HUDEP-2 (cell line): ENCODE data around the gene GAS6.

Source experiments
- DNase-seq, 76 experiments: peaks; one replicate each; lab custom pipeline; 2025; ENCODE audit not compliant: unreplicated experiment in 76 of 76; lab: John Stamatoyannopoulos, UW

Gene GAS6

DNA sequence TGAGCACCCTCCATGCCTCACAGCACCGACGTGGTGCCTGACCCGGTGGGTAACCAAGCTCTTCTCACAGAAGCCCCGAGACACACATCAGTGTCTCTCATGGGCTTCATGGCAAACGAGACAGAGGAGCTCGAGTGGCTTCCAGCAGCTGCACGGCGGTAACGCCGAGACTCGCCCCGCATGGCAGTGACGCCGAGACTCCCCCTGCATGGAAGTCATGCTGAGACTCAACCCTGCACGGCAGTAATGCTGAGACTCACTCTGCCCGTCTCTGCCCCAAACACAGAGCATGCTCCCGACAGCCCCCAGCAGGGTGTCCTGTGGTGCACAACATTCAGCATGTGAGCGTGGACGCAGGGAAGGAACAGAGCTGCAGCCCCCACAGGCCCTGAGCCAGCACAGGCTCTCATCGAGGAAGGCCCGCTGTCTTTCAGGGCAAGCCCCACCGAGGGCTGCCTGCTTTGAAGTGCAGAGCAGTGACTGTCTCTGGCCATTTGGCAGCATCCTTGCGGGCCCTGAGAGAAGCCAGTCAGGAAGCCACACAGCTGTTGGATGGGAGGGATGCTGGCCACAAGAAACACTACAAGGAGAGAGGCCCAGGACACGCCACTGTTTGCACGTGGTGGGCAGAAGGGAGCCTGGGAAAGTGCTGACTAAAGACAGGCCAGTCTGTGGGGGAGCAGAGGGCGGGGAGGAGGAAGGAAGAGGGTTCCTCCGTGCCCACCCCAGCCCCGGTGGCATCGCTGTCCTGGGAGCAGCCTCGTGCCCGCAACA, 9.5 kb downstream of the GAS6 start:
- DNase-seq: no peak

DNA sequence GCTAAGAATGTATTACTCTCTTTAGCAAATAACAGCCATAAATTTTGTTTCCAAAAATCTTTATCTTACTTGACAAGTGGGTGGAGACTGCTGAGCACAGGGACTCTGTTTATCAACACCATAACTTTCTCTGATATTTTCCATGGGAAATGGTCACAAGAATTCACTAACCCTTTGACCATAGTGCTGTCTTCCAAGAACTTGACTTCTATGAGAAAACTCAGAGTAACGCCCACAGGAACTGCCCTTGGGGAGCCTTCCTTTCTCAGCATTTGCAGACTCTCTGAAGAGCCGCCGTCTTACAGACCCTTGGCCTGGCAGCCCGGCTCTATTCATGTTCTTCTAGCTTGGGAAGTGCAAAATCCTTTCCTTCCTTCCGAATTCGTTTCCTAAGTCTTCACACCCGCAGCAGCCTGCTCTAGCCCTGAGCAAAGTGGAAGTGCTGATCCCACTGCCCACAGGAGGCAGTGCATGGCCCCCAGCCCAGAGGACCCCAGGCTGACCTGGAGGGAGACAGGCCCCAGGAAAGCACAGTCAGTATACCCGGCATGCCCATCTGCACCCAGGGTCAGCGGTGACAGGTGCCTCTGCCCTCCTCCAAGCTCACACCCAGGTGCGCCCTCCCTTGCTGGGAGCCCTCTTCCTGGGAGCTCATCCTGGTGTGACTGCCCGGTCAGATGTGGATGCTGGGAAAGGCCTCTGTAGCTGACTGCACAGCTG, 10.2 kb downstream of the GAS6 start:
- no peak for DNase-seq

GRCh38 chr13:113852536-113853517, 11.0 kb downstream of the GAS6 start:
- no peak for DNase-seq

- DNase-seq: no peak
These were observed 11.9 kb downstream of the GAS6 start for GRCh38 chr13:113851826-113852535.

- DNase-seq: no peak
These were observed 12.4 kb downstream of the GAS6 start for GRCh38 chr13:113851480-113851803.

DNA sequence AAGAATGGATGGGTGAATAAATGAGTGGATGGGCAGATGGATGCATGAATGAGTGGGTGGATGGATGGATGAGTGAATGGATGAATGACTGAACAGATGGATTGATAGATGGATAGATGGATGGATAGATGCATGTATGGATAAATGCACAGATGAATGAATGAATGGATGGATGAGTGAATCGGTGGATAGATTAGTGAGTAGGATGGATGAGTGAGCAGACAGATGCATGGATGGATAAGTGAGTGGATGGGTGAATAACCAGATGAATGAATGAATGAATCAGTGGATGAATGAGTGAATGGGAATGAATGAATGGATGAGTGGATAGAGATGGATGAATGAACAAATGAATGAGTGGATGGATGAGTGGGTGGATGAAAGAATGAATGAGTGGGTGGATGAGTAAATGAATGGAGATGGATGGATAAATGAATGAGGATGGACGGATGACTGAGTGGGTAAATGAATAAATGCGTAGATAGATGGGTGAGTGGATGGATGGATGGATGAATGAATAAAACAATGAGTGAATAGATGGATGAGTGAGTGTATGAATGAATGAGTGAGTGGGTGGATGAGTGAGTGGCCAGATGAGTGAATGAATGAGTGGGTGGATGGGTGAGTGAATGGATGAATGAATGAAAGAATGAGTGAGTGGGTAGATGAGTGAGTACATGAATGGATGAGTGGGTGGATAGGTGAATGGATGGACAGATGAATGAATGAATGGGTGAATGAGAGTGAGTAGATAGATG, 13.0 kb downstream of the GAS6 start:
- DNase-seq: no peak

DNA sequence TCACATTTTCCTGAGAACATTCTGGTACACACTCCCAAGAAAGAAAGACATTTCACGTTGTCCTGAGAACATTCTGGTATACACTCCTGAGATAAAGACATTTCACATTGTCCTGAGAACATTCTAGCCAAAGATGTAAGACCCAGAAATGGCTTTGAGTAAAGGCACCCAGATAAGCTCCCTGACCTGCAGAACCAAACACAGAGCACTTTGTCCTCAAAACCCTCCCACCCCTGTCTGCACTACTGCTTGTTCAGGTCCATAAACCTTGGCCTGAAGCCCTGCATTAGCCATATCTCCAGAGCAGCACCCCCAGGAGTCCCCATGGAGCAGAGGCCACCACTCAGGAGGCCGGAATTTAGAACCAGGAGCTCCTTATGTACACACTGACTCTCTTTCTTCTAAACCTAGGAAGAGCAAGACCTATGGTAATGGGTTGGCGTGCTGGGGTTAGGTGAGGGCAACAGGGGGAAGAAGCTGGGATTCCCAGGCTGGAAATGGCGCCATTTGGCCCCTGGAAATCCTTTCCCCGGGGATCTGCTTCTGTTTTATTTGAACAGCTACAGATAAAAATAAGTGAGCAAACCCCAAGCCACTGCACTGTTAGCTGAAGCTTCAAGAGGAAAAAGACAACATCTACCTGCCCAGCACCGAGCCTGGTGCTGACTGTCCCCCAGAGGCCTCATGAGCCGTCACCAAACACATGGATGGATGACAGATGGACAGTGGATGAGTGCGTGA, 13.7 kb downstream of the GAS6 start:
- no peak for DNase-seq

GRCh38 chr13:113849546-113849945, 14.3 kb downstream of the GAS6 start:
- DNase-seq: no peak

DNA sequence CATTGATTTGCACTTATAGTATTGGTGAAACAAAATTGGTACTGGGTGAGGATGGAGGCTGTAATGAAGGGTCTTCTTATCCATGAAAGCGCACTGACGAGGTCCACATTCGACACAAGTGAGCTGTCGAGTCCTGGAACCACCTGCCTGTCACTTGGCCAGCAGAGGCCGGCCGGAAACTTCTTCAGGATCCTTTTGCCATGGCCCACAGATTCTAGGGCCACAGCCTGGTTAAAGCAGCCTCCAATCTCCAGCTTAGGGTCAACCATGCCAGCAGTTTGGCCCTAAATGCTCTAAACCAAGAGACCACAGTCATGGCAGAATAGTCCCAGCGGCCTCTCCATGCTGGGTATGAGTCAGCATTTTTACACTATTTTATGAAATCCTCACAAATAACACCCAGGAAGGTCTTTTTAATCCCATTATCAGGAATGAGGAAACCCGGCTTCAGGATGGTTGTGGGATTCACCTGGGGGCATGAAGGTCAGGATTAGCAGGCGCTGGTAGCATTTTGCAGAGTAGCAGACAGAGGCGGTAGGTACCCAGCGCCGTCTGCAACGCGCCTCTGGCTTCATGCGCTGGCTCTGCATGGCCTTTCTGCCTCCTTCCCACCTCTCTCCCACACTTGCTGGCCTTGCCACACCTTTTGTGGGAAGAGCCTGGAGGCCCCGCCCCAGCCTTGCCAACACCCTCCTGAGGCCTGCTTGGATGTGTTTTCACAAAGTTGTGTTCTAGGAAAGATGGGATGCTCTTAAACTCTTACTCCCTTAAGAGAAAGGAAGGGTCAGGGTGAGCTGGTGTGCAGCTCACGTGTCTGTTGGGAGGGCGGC, 15.2 kb downstream of the GAS6 start:
- no peak for DNase-seq

GRCh38 chr13:113848020-113848419, 15.9 kb downstream of the GAS6 start:
- DNase-seq: no peak

DNA sequence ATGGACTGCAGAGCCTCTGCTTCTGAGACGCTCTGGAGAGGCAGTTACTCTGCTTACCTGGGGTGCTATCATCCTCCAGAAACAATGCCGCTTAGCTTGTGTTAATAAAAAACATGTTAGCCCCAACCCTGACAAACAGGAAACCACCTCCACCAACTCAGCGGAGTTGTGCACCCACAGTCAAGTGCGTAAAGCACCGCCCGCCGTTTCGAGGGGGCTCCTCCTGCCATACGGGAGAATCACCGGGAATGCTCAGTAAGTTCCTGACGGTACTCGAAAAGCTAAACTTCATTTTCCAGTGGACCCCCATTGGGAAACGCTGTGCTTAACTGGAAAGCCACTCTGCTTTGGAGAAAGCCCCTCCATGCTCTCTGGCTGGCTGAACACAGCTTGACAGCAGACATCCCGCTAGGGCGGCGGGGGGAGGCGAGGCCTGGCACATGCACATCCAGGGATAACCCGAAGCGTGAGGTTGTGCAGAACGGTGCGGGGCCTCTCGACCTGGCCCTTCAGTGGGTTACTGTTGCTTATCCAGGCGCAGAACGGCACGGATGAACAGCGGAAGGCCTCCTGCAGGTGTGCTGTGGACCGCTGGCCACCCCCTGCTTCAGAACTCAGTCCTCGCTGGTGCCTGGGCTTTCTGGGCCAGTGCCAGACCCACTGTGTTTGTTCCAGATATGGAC, 17.1 kb downstream of the GAS6 start:
- DNase-seq: no peak

- no peak for DNase-seq
These were observed 17.9 kb downstream of the GAS6 start for GRCh38 chr13:113845723-113846635.

GRCh38 chr13:113845055-113845454, 18.8 kb downstream of the GAS6 start:
- DNase-seq: no peak

GRCh38 chr13:113843864-113844556, 19.9 kb downstream of the GAS6 start:
- DNase-seq: no peak

DNA sequence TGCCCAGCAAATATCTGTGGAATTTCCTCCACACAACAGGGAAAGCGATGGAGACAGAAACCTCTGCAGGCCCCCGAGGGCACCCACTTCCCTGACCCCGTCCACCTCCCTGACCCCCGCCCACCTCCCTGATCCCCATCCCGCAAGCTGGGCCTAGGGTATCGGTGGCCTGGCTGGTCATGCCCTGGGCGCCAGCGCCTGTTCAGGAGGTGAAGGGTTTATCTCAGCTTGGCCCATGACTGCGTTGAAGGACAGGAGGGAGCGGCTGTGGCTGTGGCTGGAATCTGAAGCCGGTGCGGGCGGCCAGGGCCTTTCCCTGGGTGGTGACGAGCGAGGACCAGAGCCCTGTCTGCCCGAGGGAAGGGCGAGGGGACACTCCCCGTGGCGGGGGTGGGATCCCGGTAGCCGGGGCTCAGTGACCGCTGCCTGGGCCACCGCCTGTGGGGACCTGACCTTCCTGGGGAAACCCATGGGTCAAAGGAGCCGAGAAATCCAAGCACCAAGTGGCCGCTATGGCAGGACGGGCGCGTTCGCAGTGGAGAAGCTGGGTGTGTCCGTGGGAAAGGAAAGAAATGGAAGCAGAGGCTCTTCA, 20.7 kb downstream of the GAS6 start:
- no peak for DNase-seq
